ENCODE measurements around the gene NRXN3.
"Not testable (repeated sequence)": the region's sequence is repeated elsewhere in the genome, so short reads cannot be mapped to it uniquely, and the experiment has no call there.

The NRXN3 gene

GRCh38 chr14:79730196-79730595 is 1560.0 kb downstream of the NRXN3 start:
- no peak for DNase-seq

GRCh38 chr14:79730953-79731352 is 1560.8 kb downstream of the NRXN3 start:
- DNase-seq, result no peak

- DNase-seq, result no peak
These were observed 1562.9 kb downstream of the NRXN3 start for GRCh38 chr14:79732911-79733655.

GRCh38 chr14:79734151-79734550 is 1564.0 kb downstream of the NRXN3 start:
- DNase-seq, result no peak

- DNase-seq, result no peak
These were observed 1564.5 kb downstream of the NRXN3 start for GRCh38 chr14:79734656-79735055.

- DNase-seq, result no peak
These were observed 1564.9 kb downstream of the NRXN3 start for GRCh38 chr14:79735121-79735520.

- no peak for DNase-seq
These were observed 1570.0 kb downstream of the NRXN3 start for GRCh38 chr14:79740066-79740601.

- DNase-seq, result no peak
These were observed 1572.0 kb downstream of the NRXN3 start for GRCh38 chr14:79742142-79742541.

- no peak for DNase-seq
These were observed 1574.9 kb downstream of the NRXN3 start for GRCh38 chr14:79745046-79745445.

- DNase-seq, result no peak
These were observed 1578.9 kb downstream of the NRXN3 start for GRCh38 chr14:79749065-79749464.

GRCh38 chr14:79758985-79759384 is 1588.8 kb downstream of the NRXN3 start:
- no peak for DNase-seq

GRCh38 chr14:79764323-79764722 is 1594.2 kb downstream of the NRXN3 start:
- no peak for DNase-seq

- DNase-seq, result no peak
These were observed 1596.3 kb downstream of the NRXN3 start for GRCh38 chr14:79766511-79766910.

GRCh38 chr14:79767251-79767650 is 1597.1 kb downstream of the NRXN3 start:
- DNase-seq, result no peak

- DNase-seq, result not testable (repeated sequence)
These were observed 1597.5 kb downstream of the NRXN3 start for GRCh38 chr14:79767721-79768120.

GRCh38 chr14:79781882-79782281 is 1611.7 kb downstream of the NRXN3 start:
- DNase-seq, result no peak

GRCh38 chr14:79783041-79783440 is 1612.9 kb downstream of the NRXN3 start:
- DNase-seq, result no peak

GRCh38 chr14:79786522-79786921 is 1616.3 kb downstream of the NRXN3 start:
- DNase-seq, result no peak

- DNase-seq, result no peak
These were observed 1618.2 kb downstream of the NRXN3 start for GRCh38 chr14:79788346-79788745.

- no peak for DNase-seq
These were observed 1621.0 kb downstream of the NRXN3 start for GRCh38 chr14:79791055-79791732.

- DNase-seq, result no peak
These were observed 1631.9 kb downstream of the NRXN3 start for GRCh38 chr14:79802093-79802492.

GRCh38 chr14:79805636-79806035 is 1635.5 kb downstream of the NRXN3 start:
- DNase-seq, result no peak

- DNase-seq, result no peak
These were observed 1639.9 kb downstream of the NRXN3 start for GRCh38 chr14:79809849-79810612.
